CD14-positive monocyte (primary cell): ENCODE data around the gene ITPK1. TPM values are rescaled to one million over a fixed set of nuclear protein-coding genes. Genes with fewer than 3 reads are reported as not detected.
A peak's percentile ranks its signal among the peaks of the same experiment; 100 is the strongest.

ENCODE experiments used
- DNase-seq, 3 donors: peaks; one replicate each; pipeline ENCODE4 v3.0.0-alpha.2; 2011 to 2022
- H2AFZ ChIP-seq: 2 replicates; pipeline ENCODE4 v1.6.0; 2012; ENCODE audit warnings: mild to moderate bottlenecking, low read depth, low read length, inconsistent platforms; ENCODE audit not compliant: insufficient read depth, poor library complexity, severe bottlenecking
- H3K27ac ChIP-seq, 2 donors: 1 replicate in 1 of 2; 2 replicates in 1 of 2; pipeline ENCODE4 v1.5.1; 2012 to 2013; ENCODE audit warnings: low read length in 2 of 2, control low read depth in 1 of 2, inconsistent platforms in 1 of 2, low read depth in 1 of 2, mild to moderate bottlenecking in 1 of 2
- H3K27me3 ChIP-seq, 2 donors: one replicate each; pipeline versions ENCODE4 v1.6.0 to v1.6.1; 2011 to 2013; ENCODE audit warnings: low read length in 2 of 2; ENCODE audit not compliant: control insufficient read depth in 2 of 2, insufficient read depth in 2 of 2
- H3K36me3 ChIP-seq, 2 donors: replicated peaks in 1 of 2; 1 replicate in 1 of 2; 2 replicates in 1 of 2; pipeline versions ENCODE4 v1.5.1 to v1.6.1; 2012 to 2013; ENCODE audit warnings: low read length in 2 of 2, control low read depth in 1 of 2, inconsistent platforms in 1 of 2, mild to moderate bottlenecking in 1 of 2; ENCODE audit not compliant: insufficient read depth in 2 of 2, control insufficient read depth in 1 of 2
- H3K4me1 ChIP-seq, 2 donors: 1 replicate in 1 of 2; 2 replicates in 1 of 2; pipeline versions ENCODE4 v1.5.1 to v1.6.1; 2012 to 2013; ENCODE audit warnings: low read length in 2 of 2, control low read depth in 1 of 2, inconsistent platforms in 1 of 2, mild to moderate bottlenecking in 1 of 2, moderate library complexity in 1 of 2; ENCODE audit not compliant: insufficient read depth in 2 of 2, control insufficient read depth in 1 of 2
- H3K4me2 ChIP-seq: replicated peaks from 2 replicates; pipeline ENCODE3; 2012; ENCODE audit warnings: low read length, moderate library complexity, mild to moderate bottlenecking; ENCODE audit not compliant: poor library complexity, severe bottlenecking; ENCODE audit errors: extremely low read depth
- H3K4me3 ChIP-seq, 3 experiments: fragments of 200-600 bp in 1 of 3; sonication (generic) in 1 of 3; replicated peaks in 1 of 3; 1 replicate in 2 of 3; 2 replicates in 1 of 3; pipeline ENCODE4 v1.5.1; 2011 to 2013; ENCODE audit warnings: low read length in 3 of 3, mild to moderate bottlenecking in 3 of 3, control low read depth in 2 of 3, low read depth in 2 of 3, inconsistent platforms in 1 of 3, moderate library complexity in 1 of 3
- H3K79me2 ChIP-seq: 2 replicates; pipeline ENCODE4 v1.6.0; 2012; ENCODE audit warnings: mild to moderate bottlenecking, control low read depth, inconsistent platforms, low read length, moderate library complexity; ENCODE audit not compliant: insufficient read depth
- H3K9ac ChIP-seq: 2 replicates; pipeline ENCODE4 v1.6.0; 2017; ENCODE audit warnings: low read length, mild to moderate bottlenecking; ENCODE audit not compliant: insufficient read depth, poor library complexity, severe bottlenecking
- H3K9me3 ChIP-seq, 2 donors: replicated peaks in 1 of 2; 1 replicate in 1 of 2; 2 replicates in 1 of 2; pipeline versions ENCODE4 v1.5.1 to v1.6.1; 2012 to 2013; ENCODE audit warnings: low read length in 2 of 2, control low read depth in 1 of 2; ENCODE audit not compliant: control insufficient read depth in 1 of 2, insufficient read depth in 1 of 2
- H4K20me1 ChIP-seq: 2 replicates; pipeline ENCODE4 v1.6.0; 2012; ENCODE audit warnings: mild to moderate bottlenecking, low read length, control low read depth, moderate library complexity; ENCODE audit not compliant: insufficient read depth
- H3K27ac Mint-ChIP-seq, 7 donors: one replicate each; pipeline ENCODE4 v1.8.0; 2020; ENCODE audit warnings: mild to moderate bottlenecking in 7 of 7, mixed read lengths in 7 of 7, moderate library complexity in 6 of 7, inconsistent platforms in 2 of 7
- H3K27me3 Mint-ChIP-seq, 3 donors: one replicate each; pipeline ENCODE4 v1.8.0; 2021 to 2022; ENCODE audit warnings: low read depth in 3 of 3, mild to moderate bottlenecking in 3 of 3, mixed read lengths in 3 of 3, moderate library complexity in 3 of 3, inconsistent platforms in 1 of 3
- H3K36me3 Mint-ChIP-seq, 2 donors: one replicate each; pipeline ENCODE4 v1.8.0; 2020; ENCODE audit warnings: mixed read lengths in 2 of 2, inconsistent platforms in 1 of 2, mild to moderate bottlenecking in 1 of 2
- H3K4me1 Mint-ChIP-seq: one replicate; pipeline ENCODE4 v1.8.0; 2020; ENCODE audit warnings: mild to moderate bottlenecking, mixed read lengths
- H3K4me3 Mint-ChIP-seq, 2 donors: one replicate each; pipeline ENCODE4 v1.8.0; 2020; ENCODE audit warnings: mild to moderate bottlenecking in 2 of 2, mixed read lengths in 2 of 2, moderate library complexity in 1 of 2
- H3K9me3 Mint-ChIP-seq, 7 donors: one replicate each; pipeline ENCODE4 v1.8.0; 2020 to 2022; ENCODE audit warnings: mixed read lengths in 7 of 7, mild to moderate bottlenecking in 6 of 7, moderate library complexity in 6 of 7, inconsistent platforms in 2 of 7
- WGBS: methylation state at CpG from one replicate; pipeline ENCODE4 v1.1.5; 2013; ENCODE audit warnings: missing lambda C conversion rate; ENCODE audit not compliant: insufficient coverage; 5-methylcytosine and 5-hydroxymethylcytosine counted together
- intact Hi-C, 2 donors: fragments of 100-400 bp; cut with micrococcal nuclease; formaldehyde crosslinking; loops; one replicate each; pipeline versions ENCODE4 v1.15.0 to v1.15.1; 2023
- polyA plus RNA-seq, 3 donors: library from polyadenylated mRNA; depleted of rRNA in 1 of 3; unstranded in 2 of 3; stranded (reverse) in 1 of 3; fragments of 300-500 nt in 2 of 3; fragments of >200 nt in 1 of 3; fragmentation: Illumina TruSeq in 2 of 3; gene quantifications; 1 replicate in 2 of 3; 2 replicates in 1 of 3; pipeline ENCODE4 v1.2.3, GENCODE V29; 2012 to 2021
- TF ChIP-seq, protein P1 (sequence below): fragments of 200-600 bp; IDR thresholded peaks from one replicate; pipeline ENCODE4 v1.8.0; 2022; ENCODE audit warnings: antibody characterized with exemption, mild to moderate bottlenecking

The ITPK1 gene
- polyA plus RNA-seq, 3 donors = 57.1 to 144 (median 63.0) TPM

DNA sequence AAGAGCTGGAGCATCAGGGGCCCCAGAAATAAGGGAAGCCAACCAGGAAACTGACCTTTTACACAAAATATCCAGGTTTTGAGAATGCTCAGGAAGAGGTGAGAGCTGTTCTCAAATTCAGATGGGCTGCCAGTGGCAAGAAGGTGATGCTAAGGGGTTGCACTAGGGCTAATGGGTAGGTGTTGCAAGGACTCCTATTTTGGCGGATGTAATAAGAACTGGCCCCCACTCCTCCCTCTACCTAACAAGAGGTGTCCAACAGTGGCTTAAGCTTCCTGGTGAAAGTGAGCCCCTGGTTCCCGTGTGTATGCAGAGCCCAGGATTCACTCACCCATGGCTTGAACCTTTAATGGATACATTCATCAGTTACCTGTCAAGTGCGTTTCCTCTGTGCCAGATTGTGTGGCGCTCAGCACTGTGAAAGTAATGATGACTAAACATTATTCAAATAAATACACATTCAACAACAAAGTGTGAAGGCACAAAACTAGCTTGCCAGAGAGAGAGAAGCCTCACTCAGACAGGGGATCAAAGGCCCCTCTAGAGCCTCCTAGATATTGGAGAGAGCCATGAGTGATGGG, 193.5 kb downstream of the ITPK1 start:
- Histone ChIP-seq H3K4me3 (no peak overlapping the region), H3K9me3 (no peaks in the 10 kb centered on the region), H3K27ac (no peak overlapping the region), H3K9ac (no peak overlapping the region), H3K4me1 (no peaks in the 10 kb centered on the region), H3K79me2 (no peaks in the 10 kb centered on the region), H2AFZ (no peak overlapping the region), H4K20me1 (no peaks in the 10 kb centered on the region), H3K4me2 (no peak overlapping the region), H3K27me3 (peaks cover 5 to 15% of the 10 kb centered on the region in 2 donors), H3K36me3 (no peaks in the 10 kb centered on the region)
- Mint-ChIP-seq H3K9me3 (peaks cover 0 to 5% (median 0%) of the 10 kb centered on the region in 7 donors), H3K27me3 (peaks cover 17 to 45% (median 36%) of the 10 kb centered on the region in 3 donors), H3K4me3 (peak overlapping the region in 1 of 2 donors; percentile 71), H3K27ac (no peak overlapping the region), H3K4me1 (no peaks in the 10 kb centered on the region), H3K36me3 (no peaks in the 10 kb centered on the region)
- no CpG with 5 or more reads among the region's 4 CpGs for WGBS
- intact Hi-C loops = no loop called here
- TF ChIP-seq, protein P1, sequence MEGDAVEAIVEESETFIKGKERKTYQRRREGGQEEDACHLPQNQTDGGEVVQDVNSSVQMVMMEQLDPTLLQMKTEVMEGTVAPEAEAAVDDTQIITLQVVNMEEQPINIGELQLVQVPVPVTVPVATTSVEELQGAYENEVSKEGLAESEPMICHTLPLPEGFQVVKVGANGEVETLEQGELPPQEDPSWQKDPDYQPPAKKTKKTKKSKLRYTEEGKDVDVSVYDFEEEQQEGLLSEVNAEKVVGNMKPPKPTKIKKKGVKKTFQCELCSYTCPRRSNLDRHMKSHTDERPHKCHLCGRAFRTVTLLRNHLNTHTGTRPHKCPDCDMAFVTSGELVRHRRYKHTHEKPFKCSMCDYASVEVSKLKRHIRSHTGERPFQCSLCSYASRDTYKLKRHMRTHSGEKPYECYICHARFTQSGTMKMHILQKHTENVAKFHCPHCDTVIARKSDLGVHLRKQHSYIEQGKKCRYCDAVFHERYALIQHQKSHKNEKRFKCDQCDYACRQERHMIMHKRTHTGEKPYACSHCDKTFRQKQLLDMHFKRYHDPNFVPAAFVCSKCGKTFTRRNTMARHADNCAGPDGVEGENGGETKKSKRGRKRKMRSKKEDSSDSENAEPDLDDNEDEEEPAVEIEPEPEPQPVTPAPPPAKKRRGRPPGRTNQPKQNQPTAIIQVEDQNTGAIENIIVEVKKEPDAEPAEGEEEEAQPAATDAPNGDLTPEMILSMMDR = no peak
- DNase-seq = no peak

DNA sequence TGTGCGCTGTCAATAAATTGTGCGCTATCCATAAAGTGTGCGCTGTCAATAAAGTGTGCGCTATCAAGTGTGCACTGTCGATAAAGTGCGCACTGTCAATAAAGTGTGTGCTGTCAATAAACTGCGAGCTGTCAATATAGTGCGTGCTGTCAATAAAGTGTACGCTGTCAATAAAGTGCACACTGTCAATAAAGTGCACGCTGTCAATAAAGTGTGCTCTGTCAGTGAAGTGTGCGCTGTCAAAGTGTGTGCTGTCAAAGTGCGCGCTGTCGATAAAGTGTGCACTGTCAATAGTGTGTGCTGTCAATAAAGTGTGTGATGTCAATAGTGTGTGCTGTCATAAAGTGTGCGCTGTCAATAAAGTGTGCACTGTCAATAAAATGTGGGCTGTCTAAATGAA, 195.7 kb downstream of the ITPK1 start:
- no peak overlapping the region for H2AFZ ChIP-seq
- intact Hi-C loops = no loop called here
- peaks cover 5 to 15% of the 10 kb centered on the region in 2 donors for H3K27me3 ChIP-seq
- no peak overlapping the region for H3K4me3 ChIP-seq
- no peaks in the 10 kb centered on the region for H3K79me2 ChIP-seq
- WGBS = 95% methylated on average over 15 of the region's 15 CpGs
- Mint-ChIP-seq H3K4me3 (no peak overlapping the region), H3K27me3 (peaks cover 12 to 37% (median 34%) of the 10 kb centered on the region in 3 donors), H3K27ac (no peak overlapping the region), H3K36me3 (no peaks in the 10 kb centered on the region), H3K4me1 (no peaks in the 10 kb centered on the region), H3K9me3 (peaks cover 0 to 5% (median 2%) of the 10 kb centered on the region in 7 donors)
- no peak overlapping the region for H3K4me2 ChIP-seq
- no peaks in the 10 kb centered on the region for H3K36me3 ChIP-seq
- H3K9ac ChIP-seq = no peak overlapping the region
- no peaks in the 10 kb centered on the region for H3K9me3 ChIP-seq
- no peaks in the 10 kb centered on the region for H4K20me1 ChIP-seq
- no peak for DNase-seq
- no peaks in the 10 kb centered on the region for H3K4me1 ChIP-seq
- no peak overlapping the region for H3K27ac ChIP-seq
- TF ChIP-seq, protein P1 = no peak
